Measurements from ENCODE around the gene STAG1.

STAG1 gene

GRCh38 chr3:136353461-136353860 is 398.7 kb downstream of the STAG1 start:
- Histone ChIP-seq H3K9ac (ENCODE audit: low read depth, low read length, poor library complexity, severe bottlenecking) (no peak overlapping the region), H3F3A (ENCODE audit: low read depth) (no peaks in the 10 kb centered on the region), H3K9me3 (ENCODE audit: insufficient read depth, low read depth, low read length) (no peaks in the 10 kb centered on the region), H4K20me1 (ENCODE audit: insufficient read depth, low read length, poor library complexity, severe bottlenecking) (no peaks in the 10 kb centered on the region), H2AFZ (ENCODE audit: low read length) (no peak overlapping the region), H3K79me2 (ENCODE audit: insufficient read depth, low read length) (no peaks in the 10 kb centered on the region), H3K4me1 (ENCODE audit: insufficient read depth, low read length, poor library complexity, severe bottlenecking) (peaks cover 6% of the 10 kb centered on the region), H3K4me2 (ENCODE audit: low read depth, low read length, poor library complexity, severe bottlenecking) (peak overlapping the region; percentile 2), H3K9me2 (replicated peaks; ENCODE audit: low read depth, low read length) (no peaks in the 10 kb centered on the region), H3K36me3 (ENCODE audit: insufficient read depth, low read length) (peaks cover 21% of the 10 kb centered on the region), H3K4me3 (ENCODE audit: low read length, poor library complexity, severe bottlenecking) (no peak overlapping the region), H3K27me3 (ENCODE audit: insufficient read depth, low read length, poor library complexity, severe bottlenecking) (no peaks in the 10 kb centered on the region)
- TF ChIP-seq EZH2phosphoT487 (IDR thresholded peaks at IDR 0.05; ENCODE audit: borderline replicate concordance) = no peak
- TF ChIP-seq CTCF (conservative IDR thresholded peaks at IDR 0.05; ENCODE audit: low read length) = no peak

DNA sequence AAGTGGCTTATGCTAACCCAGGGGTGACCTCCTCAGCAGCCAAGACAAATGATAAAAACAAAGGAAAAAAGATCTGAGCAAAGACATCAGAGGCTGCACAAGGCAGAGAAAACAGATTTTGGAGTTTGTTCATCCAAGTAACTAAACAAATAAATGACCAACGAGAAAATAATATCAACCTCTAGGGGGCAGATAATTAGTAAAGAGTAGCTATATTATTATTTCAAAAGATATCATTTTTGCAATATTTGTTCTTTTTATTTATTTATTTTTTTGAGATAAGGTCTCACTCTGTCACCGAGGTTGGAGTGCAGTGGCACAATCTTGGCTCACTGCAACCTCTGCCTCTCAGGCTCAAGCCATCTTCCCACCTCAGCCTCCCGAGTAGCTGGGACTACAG is 400.3 kb downstream of the STAG1 start:
- no peak overlapping the region for H3K4me3 ChIP-seq (ENCODE audit: low read length, poor library complexity, severe bottlenecking)
- no peaks in the 10 kb centered on the region for H3K9me2 ChIP-seq (replicated peaks; ENCODE audit: low read depth, low read length)
- no peaks in the 10 kb centered on the region for H3K27me3 ChIP-seq (ENCODE audit: insufficient read depth, low read length, poor library complexity, severe bottlenecking)
- no peak overlapping the region for H3K9ac ChIP-seq (ENCODE audit: low read depth, low read length, poor library complexity, severe bottlenecking)
- no peaks in the 10 kb centered on the region for H4K20me1 ChIP-seq (ENCODE audit: insufficient read depth, low read length, poor library complexity, severe bottlenecking)
- no peak for TF ChIP-seq EZH2phosphoT487 (IDR thresholded peaks at IDR 0.05; ENCODE audit: borderline replicate concordance)
- peak; percentile 40 for TF ChIP-seq CTCF (conservative IDR thresholded peaks at IDR 0.05; ENCODE audit: low read length)
- no peak overlapping the region for H3K4me2 ChIP-seq (ENCODE audit: low read depth, low read length, poor library complexity, severe bottlenecking)
- H3K4me1 ChIP-seq (ENCODE audit: insufficient read depth, low read length, poor library complexity, severe bottlenecking) = peaks cover 6% of the 10 kb centered on the region
- H3K9me3 ChIP-seq (ENCODE audit: insufficient read depth, low read depth, low read length) = no peaks in the 10 kb centered on the region
- H3K79me2 ChIP-seq (ENCODE audit: insufficient read depth, low read length) = no peaks in the 10 kb centered on the region
- no peaks in the 10 kb centered on the region for H3F3A ChIP-seq (ENCODE audit: low read depth)
- peaks cover 29% of the 10 kb centered on the region for H3K36me3 ChIP-seq (ENCODE audit: insufficient read depth, low read length)
- H2AFZ ChIP-seq (ENCODE audit: low read length) = no peak overlapping the region

- no peaks in the 10 kb centered on the region for H3K27me3 ChIP-seq (ENCODE audit: insufficient read depth, low read length, poor library complexity, severe bottlenecking)
- TF ChIP-seq CTCF (conservative IDR thresholded peaks at IDR 0.05; ENCODE audit: low read length) (no peak), EZH2phosphoT487 (IDR thresholded peaks at IDR 0.05; ENCODE audit: borderline replicate concordance) (no peak)
- no peak overlapping the region for H3K4me2 ChIP-seq (ENCODE audit: low read depth, low read length, poor library complexity, severe bottlenecking)
- no peak overlapping the region for H3K9ac ChIP-seq (ENCODE audit: low read depth, low read length, poor library complexity, severe bottlenecking)
- H4K20me1 ChIP-seq (ENCODE audit: insufficient read depth, low read length, poor library complexity, severe bottlenecking) = no peaks in the 10 kb centered on the region
- no peaks in the 10 kb centered on the region for H3K9me3 ChIP-seq (ENCODE audit: insufficient read depth, low read depth, low read length)
- no peak overlapping the region for H3K4me3 ChIP-seq (ENCODE audit: low read length, poor library complexity, severe bottlenecking)
- peaks cover 29% of the 10 kb centered on the region for H3K36me3 ChIP-seq (ENCODE audit: insufficient read depth, low read length)
- no peak overlapping the region for H2AFZ ChIP-seq (ENCODE audit: low read length)
- H3K9me2 ChIP-seq (replicated peaks; ENCODE audit: low read depth, low read length) = no peaks in the 10 kb centered on the region
- H3K79me2 ChIP-seq (ENCODE audit: insufficient read depth, low read length) = no peaks in the 10 kb centered on the region
- H3F3A ChIP-seq (ENCODE audit: low read depth) = no peaks in the 10 kb centered on the region
- H3K4me1 ChIP-seq (ENCODE audit: insufficient read depth, low read length, poor library complexity, severe bottlenecking) = peaks cover 6% of the 10 kb centered on the region
Observed at GRCh38 chr3:136351351-136351750, 400.8 kb downstream of the STAG1 start.

Measured in Loucy (cell line).